CD4-positive, alpha-beta T cell (primary cell): Measurements from ENCODE around the gene CTSC. TPM values are rescaled to one million over a fixed set of nuclear protein-coding genes. Genes with fewer than 3 reads are reported as not detected.

Source experiments
- ATAC-seq: fragments of 200-7000 bp; cut with Tn5 transposase; one replicate; pipeline ENCODE4 v1.10.0; 2022; ENCODE audit warnings: mild to moderate bottlenecking; ENCODE audit not compliant: poor library complexity
- CTCF ChIA-PET: fragments of 350-600 bp; sonication (Branson Sonifier 250); formaldehyde crosslinking; loops from one replicate; lab custom pipeline; 2021; ENCODE audit warnings: antibody characterized with exemption, inconsistent platforms; lab: Charles Lee
- POLR2A ChIA-PET: fragments of 350-600 bp; sonication (Branson Sonifier 250); formaldehyde crosslinking; loops from one replicate; lab custom pipeline; 2021; ENCODE audit warnings: antibody characterized with exemption, inconsistent platforms; lab: Charles Lee
- DNase-seq, 14 experiments: peaks; one replicate each; pipeline ENCODE4 v3.0.0-alpha.2; 2013 to 2020; ENCODE audit warnings: mixed read lengths in 2 of 14
- H3K27ac ChIP-seq, 2 donors: one replicate each; pipeline versions ENCODE4 v1.5.1 to v1.7.0; 2013; ENCODE audit warnings: low read length in 2 of 2, low read depth in 1 of 2, mild to moderate bottlenecking in 1 of 2
- H3K27me3 ChIP-seq, 2 experiments: 1 replicate in 1 of 2; 2 replicates in 1 of 2; pipeline versions ENCODE4 v1.6.1 to v1.7.0; 2013; ENCODE audit warnings: low read length in 2 of 2, control low read depth in 1 of 2, mild to moderate bottlenecking in 1 of 2, moderate library complexity in 1 of 2; ENCODE audit not compliant: insufficient read depth in 2 of 2, control insufficient read depth in 1 of 2
- H3K36me3 ChIP-seq: one replicate; pipeline ENCODE4 v1.6.1; 2013; ENCODE audit warnings: low read length, control low read depth; ENCODE audit not compliant: insufficient read depth
- H3K4me1 ChIP-seq: one replicate; pipeline ENCODE4 v1.6.1; 2013; ENCODE audit warnings: low read length, control low read depth; ENCODE audit not compliant: insufficient read depth
- H3K4me3 ChIP-seq: one replicate; pipeline ENCODE4 v1.5.1; 2013; ENCODE audit warnings: mild to moderate bottlenecking, low read length, moderate library complexity
- H3K9me3 ChIP-seq, 2 experiments: 1 replicate in 1 of 2; 2 replicates in 1 of 2; pipeline versions ENCODE4 v1.6.1 to v1.7.0; 2013; ENCODE audit warnings: low read length in 2 of 2, mild to moderate bottlenecking in 2 of 2, control low read depth in 1 of 2, moderate library complexity in 1 of 2; ENCODE audit not compliant: control insufficient read depth in 1 of 2, insufficient read depth in 1 of 2
- H3K27ac Mint-ChIP-seq: one replicate; pipeline ENCODE4 v1.8.0; 2020; ENCODE audit warnings: mixed read lengths
- H3K27me3 Mint-ChIP-seq: one replicate; pipeline ENCODE4 v1.8.0; 2021; ENCODE audit warnings: mixed read lengths
- H3K36me3 Mint-ChIP-seq: one replicate; pipeline ENCODE4 v1.8.0; 2021; ENCODE audit warnings: low read depth, mixed read lengths
- H3K4me1 Mint-ChIP-seq: one replicate; pipeline ENCODE4 v1.8.0; 2021; ENCODE audit warnings: low read depth, mixed read lengths
- H3K4me3 Mint-ChIP-seq: one replicate; pipeline ENCODE4 v1.8.0; 2020; ENCODE audit warnings: mild to moderate bottlenecking, mixed read lengths
- H3K9me3 Mint-ChIP-seq: one replicate; pipeline ENCODE4 v1.8.0; 2020; ENCODE audit warnings: mixed read lengths
- CTCF ChIP-seq: fragments of 200-600 bp; IDR thresholded peaks from one replicate; pipeline ENCODE4 v1.8.0; 2022; ENCODE audit warnings: antibody characterized with exemption, mild to moderate bottlenecking
- intact Hi-C, 2 experiments: fragments of 100-400 bp; cut with DNase I in 1 of 2; cut with micrococcal nuclease in 1 of 2; formaldehyde crosslinking; loops; one replicate each; pipeline versions ENCODE4 v1.15.1 to v1.9.0; 2023 to 2025; cut with DNase I, micrococcal nuclease
- total RNA-seq, 174 experiments: library from RNA in 2 of 174; stranded (reverse) in 2 of 174; gene quantifications; one replicate each; pipeline ENCODE4 v1.2.3 and lab custom pipeline; 2021 to 2026

Gene CTSC
- total RNA-seq, 2 experiments from 2014 or later, result 28.5 to 32.6 TPM

DNA sequence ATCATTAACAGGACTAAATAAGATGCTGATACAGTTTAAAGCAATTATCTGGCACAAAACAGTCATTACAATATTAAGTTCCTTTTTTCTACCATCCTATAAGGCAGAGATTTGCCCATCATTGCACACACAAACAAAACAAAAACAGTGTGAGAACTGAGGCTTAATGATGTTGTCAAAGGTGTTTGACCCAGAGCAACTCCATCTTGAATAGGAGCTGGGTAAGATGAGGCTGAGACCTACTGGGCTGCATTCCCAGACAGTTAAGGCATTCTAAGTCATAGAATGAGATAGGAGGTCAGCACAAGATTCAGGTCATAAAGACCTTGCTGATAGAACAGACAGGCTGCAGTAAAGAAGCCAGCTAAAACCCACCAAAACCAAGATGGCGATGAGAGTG is 33.2 kb downstream of the CTSC start:
- intact Hi-C loops, result loop anchor here in 1 of 2 experiments (10.0 kb wide), 1 partner anchor 50 kb away; no protein-coding TSS in a partner anchor
- no peaks in the 10 kb centered on the region for H3K27me3 Mint-ChIP-seq

DNA sequence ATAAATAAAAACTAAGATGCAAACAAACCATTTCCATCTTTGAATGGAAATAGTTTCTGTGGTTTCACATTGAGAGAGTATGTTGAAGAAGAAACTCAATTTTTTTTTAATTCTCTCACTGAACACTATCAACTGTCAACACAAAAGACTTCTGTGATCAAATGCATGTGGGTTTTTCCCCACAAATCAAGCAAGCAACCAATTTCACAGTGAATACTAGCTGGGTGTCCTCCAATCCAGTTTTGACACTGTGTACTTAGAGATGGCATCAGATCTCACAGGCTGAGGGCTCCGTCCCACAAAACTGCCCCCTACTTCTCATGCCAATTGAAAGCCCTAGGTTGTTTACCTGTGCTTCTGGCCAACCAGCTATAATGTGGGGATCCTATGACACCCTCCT is 34.5 kb downstream of the CTSC start:
- peak in 1 of 14 experiments; percentile 18 for DNase-seq
- Histone ChIP-seq H3K36me3 (peaks cover 65% of the 10 kb centered on the region), H3K9me3 (no peaks in the 10 kb centered on the region), H3K27me3 (no peaks in the 10 kb centered on the region), H3K4me3 (no peak overlapping the region), H3K4me1 (peaks cover 8% of the 10 kb centered on the region), H3K27ac (no peak overlapping the region)
- H3K36me3 Mint-ChIP-seq, result peaks cover 99% of the 10 kb centered on the region
- ChIA-PET CTCF (no interaction called here), POLR2A (no interaction called here)
- H3K4me3 Mint-ChIP-seq, result no peak overlapping the region
- no peaks in the 10 kb centered on the region for H3K9me3 Mint-ChIP-seq
- H3K27me3 Mint-ChIP-seq, result no peaks in the 10 kb centered on the region
- intact Hi-C loops, result loop anchor here in 1 of 2 experiments (10.0 kb wide), 1 partner anchor 52 kb away; no protein-coding TSS in a partner anchor
- H3K27ac Mint-ChIP-seq, result no peak overlapping the region
- peaks cover 48% of the 10 kb centered on the region for H3K4me1 Mint-ChIP-seq
- no peak for TF ChIP-seq CTCF
- no peak for ATAC-seq

More for the DNA sequence above, 33.2 kb downstream of the CTSC start:
- CTCF ChIA-PET, result no interaction called here
- TF ChIP-seq CTCF, result no peak
- Mint-ChIP-seq H3K4me3 (no peak overlapping the region), H3K4me1 (peaks cover 49% of the 10 kb centered on the region), H3K27ac (no peak overlapping the region), H3K9me3 (no peaks in the 10 kb centered on the region), H3K36me3 (peaks cover 98% of the 10 kb centered on the region)
- peaks cover 8% of the 10 kb centered on the region for H3K4me1 ChIP-seq
- no peak for DNase-seq
- H3K9me3 ChIP-seq, result no peaks in the 10 kb centered on the region
- H3K36me3 ChIP-seq, result peaks cover 70% of the 10 kb centered on the region
- no peaks in the 10 kb centered on the region for H3K27me3 ChIP-seq
- no peak for ATAC-seq
- POLR2A ChIA-PET, result interaction anchor here (0.7 kb wide), 1 partner anchor 15 kb away, joined by 3 read pairs; no protein-coding TSS in a partner anchor
- H3K4me3 ChIP-seq, result no peak overlapping the region
- no peak overlapping the region for H3K27ac ChIP-seq

GRCh38 chr11:88301488-88302140 is 35.9 kb downstream of the CTSC start:
- H3K36me3 Mint-ChIP-seq, result peaks cover 99% of the 10 kb centered on the region
- POLR2A ChIA-PET, result no interaction called here

More at GRCh38 chr11:88301488-88302140, 35.9 kb downstream of the CTSC start:
- peak overlapping the region; percentile 57 for H3K27ac Mint-ChIP-seq
- Histone ChIP-seq H3K9me3 (no peaks in the 10 kb centered on the region), H3K27me3 (no peaks in the 10 kb centered on the region), H3K27ac (peak overlapping the region in 1 of 2 donors; percentile 38), H3K36me3 (peaks cover 65% of the 10 kb centered on the region), H3K4me3 (peak overlapping the region; percentile 13), H3K4me1 (peaks cover 8% of the 10 kb centered on the region)
- no peaks in the 10 kb centered on the region for H3K9me3 Mint-ChIP-seq
- H3K27me3 Mint-ChIP-seq, result no peaks in the 10 kb centered on the region
- peaks cover 42% of the 10 kb centered on the region for H3K4me1 Mint-ChIP-seq
- peak overlapping the region; percentile 45 for H3K4me3 Mint-ChIP-seq
- TF ChIP-seq CTCF, result no peak
- CTCF ChIA-PET, result interaction anchor here (0.7 kb wide), 1 partner anchor 20 kb away, joined by 3 read pairs; no protein-coding TSS in a partner anchor
- DNase-seq (peak in 3 of 14 experiments; percentile 43 to 69 (median 58)), ATAC-seq (peak; percentile 39)
- intact Hi-C loops, result loop anchor here in 1 of 2 experiments (10.0 kb wide), 1 partner anchor 53 kb away; no protein-coding TSS in a partner anchor
